Iris pigment epithelial cell (primary cell): Measurements from ENCODE around the gene CHID1.

ENCODE experiments used
- DNase-seq: peaks from one replicate; pipeline ENCODE4 v3.0.0-alpha.2; 2011; ENCODE audit warnings: low read depth

CHID1 gene

DNA sequence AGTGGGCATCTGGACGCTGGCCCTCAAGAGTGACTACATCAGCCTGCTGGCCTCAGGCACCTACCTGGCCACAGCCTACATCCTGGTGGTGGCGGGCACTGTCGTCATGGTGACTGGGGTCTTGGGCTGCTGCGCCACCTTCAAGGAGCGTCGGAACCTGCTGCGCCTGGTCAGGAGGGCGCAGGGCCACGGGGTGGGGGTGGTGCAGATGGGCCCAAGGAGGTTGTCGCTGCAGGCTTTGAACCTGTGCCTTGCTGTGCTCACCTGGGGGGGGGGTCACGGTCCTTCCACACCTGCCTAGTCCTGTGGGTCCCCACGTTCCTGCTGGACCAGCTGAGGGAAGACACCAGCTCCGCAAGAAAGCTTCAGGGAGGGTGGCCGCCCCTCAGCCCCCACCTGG is 74.3 kb downstream of the CHID1 start:
- no peak for DNase-seq

GRCh38 chr11:834371-835316 is 76.0 kb downstream of the CHID1 start:
- DNase-seq = peak; percentile 67

GRCh38 chr11:833849-834311 is 76.7 kb downstream of the CHID1 start:
- no peak for DNase-seq

- DNase-seq = no peak
Measured at GRCh38 chr11:833114-833791, 77.4 kb downstream of the CHID1 start.

- DNase-seq = peak; percentile 57
Measured at GRCh38 chr11:832529-833113, 78.0 kb downstream of the CHID1 start, which contains the start of gene CD151. CD151 (plus strand) TSS chr11:832952; CDS start chr11:836070, 3,118 bp downstream.

- DNase-seq = no peak
Measured at GRCh38 chr11:831961-832528, 78.6 kb downstream of the CHID1 start.

DNA sequence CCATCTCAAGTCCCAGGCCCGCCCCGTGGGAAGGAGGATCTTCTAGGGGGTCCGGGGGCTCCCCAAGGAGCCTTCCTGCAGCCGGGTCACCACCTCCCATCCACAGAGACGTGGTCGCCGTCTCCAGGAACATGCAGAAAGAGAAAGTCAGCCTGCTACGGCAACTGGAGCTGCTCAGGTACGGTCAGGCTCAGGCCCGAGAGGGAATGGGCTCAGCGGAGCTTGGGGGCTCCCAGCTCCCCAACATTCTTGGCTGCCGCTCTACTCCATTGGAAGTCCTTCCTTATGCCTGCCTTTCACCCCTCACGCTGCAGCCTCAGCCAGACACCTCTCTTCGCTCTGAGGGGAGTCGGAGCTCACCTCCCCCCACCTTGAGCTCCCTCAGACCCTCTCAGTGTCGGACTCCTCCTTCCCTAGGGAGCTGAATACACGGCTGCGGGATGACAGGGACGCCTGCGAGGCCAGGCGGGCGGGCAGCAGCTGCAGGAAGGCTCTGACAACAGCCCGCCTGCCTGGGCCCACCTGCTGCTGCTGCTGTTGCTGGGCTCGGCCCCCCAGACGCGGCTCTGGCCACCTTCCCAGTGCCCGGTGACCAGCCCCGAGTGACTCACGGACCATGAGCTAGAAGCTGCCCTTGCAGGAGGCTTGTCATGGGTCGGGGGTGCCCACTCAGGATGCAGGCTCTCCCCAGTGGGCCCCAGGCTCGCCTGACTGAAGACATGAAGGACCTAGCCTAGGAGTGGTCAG is 79.3 kb downstream of the CHID1 start:
- no peak for DNase-seq

DNA sequence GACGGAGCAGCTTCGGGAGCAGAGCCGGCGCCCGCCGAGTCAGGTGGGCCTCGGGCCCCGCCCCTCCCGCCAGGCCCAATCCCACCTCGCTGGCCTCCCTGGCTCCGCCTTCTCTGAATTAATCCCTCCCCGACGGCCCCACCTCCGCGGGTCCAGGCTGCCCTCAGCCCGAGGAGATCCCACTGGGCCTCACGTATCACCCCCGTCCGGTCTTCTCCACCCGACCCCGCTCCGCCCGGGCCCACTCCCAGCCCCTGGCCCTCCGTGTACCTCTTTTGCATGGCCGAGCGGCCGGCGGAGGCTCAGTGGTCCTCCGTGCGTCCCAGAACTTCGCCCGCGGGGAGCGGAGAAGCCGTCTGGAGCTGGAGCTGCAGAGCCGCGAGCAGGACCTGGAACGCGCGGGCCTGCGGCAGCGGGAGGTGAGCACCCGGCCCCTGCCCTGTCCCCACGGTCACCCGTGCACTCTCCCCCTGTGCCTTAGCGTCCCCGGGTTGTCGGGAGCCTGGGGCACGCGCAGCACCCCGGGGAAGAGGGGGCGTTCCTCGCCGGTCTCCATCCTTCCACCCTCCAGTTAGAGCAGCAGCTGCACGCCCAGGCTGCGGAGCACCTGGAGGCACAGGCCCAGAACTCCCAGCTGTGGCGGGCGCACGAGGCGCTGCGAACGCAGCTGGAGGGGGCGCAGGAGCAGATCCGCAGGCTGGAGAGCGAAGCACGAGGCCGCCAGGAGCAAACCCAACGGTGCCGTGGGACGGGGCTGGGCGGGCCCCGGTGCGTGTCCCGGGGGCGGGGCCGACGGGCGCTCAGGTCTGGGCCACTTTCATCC is 80.1 kb downstream of the CHID1 start:
- DNase-seq = peak; percentile 70

- DNase-seq = no peak
Measured at GRCh38 chr11:829847-830294, 80.7 kb downstream of the CHID1 start.

GRCh38 chr11:829176-829846 is 81.3 kb downstream of the CHID1 start:
- DNase-seq = no peak

GRCh38 chr11:828506-829175 is 82.0 kb downstream of the CHID1 start:
- no peak for DNase-seq

DNA sequence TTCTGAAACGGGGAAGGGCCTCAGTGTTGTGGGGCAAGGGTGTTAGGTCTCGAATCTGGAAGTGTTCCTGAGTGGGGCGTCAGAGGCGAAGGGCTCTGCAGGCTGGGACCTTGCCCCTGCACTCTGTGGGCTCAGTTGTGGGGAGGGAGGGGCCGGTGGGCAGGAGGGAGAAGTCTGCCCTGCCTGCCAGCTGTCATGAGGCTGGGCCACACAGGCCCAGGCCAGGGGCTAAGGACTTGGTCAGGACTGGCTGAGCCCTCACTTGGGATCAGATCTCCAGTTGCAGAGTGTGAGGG is 82.8 kb downstream of the CHID1 start, which contains the start of gene CRACR2B:
Gene CRACR2B (plus strand): TSS at position 23 of the 296 bp plus-strand sequence. CDS start 689 bp downstream, outside the sequence.
- DNase-seq = no peak

- DNase-seq = no peak
Measured at GRCh38 chr11:827146-827896, 83.3 kb downstream of the CHID1 start.

DNA sequence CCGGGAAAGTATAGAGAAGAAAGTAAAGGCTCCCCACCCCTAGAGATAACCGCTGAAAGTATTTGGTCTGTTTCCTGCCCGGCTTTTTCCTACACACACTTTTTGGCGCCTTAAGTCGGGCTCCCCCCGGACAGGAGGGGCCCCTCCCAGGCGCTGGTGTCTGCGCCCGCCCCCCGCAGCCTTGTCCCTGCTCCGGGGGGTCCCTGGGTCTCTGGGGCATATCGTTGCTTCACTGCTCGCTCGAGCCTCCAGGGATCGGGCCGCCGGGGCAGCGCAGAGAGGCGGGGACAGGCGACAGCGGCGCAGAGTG is 83.8 kb downstream of the CHID1 start:
- DNase-seq = no peak

DNA sequence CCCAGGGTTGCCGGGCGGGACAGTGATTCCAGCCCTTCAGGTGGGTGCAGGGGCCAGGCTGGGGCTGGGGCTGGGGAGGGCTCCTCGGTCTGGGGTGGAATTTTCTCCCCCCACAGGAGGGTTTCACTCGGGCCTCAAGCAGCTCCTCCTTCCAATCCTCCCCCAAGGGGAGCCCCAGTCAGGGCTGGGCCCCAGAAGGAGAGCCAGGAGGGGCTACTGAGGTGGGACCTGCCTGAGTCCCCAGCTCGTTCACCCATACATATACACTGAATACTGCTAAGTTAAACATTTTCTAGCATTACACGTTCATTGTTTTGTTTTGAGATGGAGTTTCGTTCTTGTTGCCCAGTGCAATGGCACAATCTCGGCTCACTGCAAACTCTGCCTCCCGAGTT is 84.4 kb downstream of the CHID1 start:
- DNase-seq = no peak

GRCh38 chr11:825366-826226 is 85.0 kb downstream of the CHID1 start:
- DNase-seq = no peak

DNA sequence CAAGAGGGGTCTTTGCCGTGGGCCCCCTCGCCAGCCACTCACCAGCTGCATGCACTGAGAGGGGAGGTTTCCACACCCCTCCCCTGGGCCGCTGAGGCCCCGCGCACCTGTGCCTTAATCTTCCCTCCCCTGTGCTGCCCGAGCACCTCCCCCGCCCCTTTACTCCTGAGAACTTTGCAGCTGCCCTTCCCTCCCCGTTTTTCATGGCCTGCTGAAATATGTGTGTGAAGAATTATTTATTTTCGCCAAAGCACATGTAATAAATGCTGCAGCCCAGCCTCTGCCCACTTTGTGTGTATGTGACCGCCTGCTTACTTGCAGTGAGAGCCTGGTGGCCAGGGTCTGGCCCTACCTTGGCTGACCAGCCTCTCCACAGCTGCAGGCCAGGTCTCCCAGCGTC is 85.7 kb downstream of the CHID1 start:
- DNase-seq = no peak

- DNase-seq = no peak
Measured at GRCh38 chr11:824292-824880, 86.2 kb downstream of the CHID1 start.
